HAP-1 (cell line): ENCODE data around the gene FAM200A.
"Not testable (repeated sequence)": the region's sequence is repeated elsewhere in the genome, so short reads cannot be mapped to it uniquely, and the experiment has no call there.

Source experiments
- DNase-seq, 2 experiments: peaks; one replicate each; pipeline ENCODE4 v3.0.0-alpha.2; 2016 to 2020; ENCODE audit warnings: low spot score in 2 of 2
- H3K27me3 ChIP-seq: fragments of 250-450 bp; sonication (Bioruptor Pico); 2 replicates; pipeline ENCODE4 v1.5.1; 2020; ENCODE audit warnings: low read depth, mild to moderate bottlenecking, moderate library complexity
- H3K36me3 ChIP-seq: fragments of 250-450 bp; sonication (Bioruptor Pico); replicated peaks from 2 replicates; pipeline ENCODE4 v1.5.1; 2020; ENCODE audit warnings: mild to moderate bottlenecking
- H3K4me1 ChIP-seq: fragments of 250-450 bp; sonication (Bioruptor Pico); 2 replicates; pipeline ENCODE4 v1.5.1; 2020; ENCODE audit warnings: mild to moderate bottlenecking
- H3K4me3 ChIP-seq: fragments of 250-450 bp; sonication (Bioruptor Pico); 2 replicates; pipeline ENCODE4 v1.5.1; 2020; ENCODE audit warnings: mild to moderate bottlenecking, moderate library complexity
- H3K9me3 ChIP-seq: fragments of 250-450 bp; sonication (Bioruptor Pico); 2 replicates; pipeline ENCODE4 v1.5.1; 2020; ENCODE audit warnings: mild to moderate bottlenecking, moderate library complexity
- in situ Hi-C: fragments of 300-500 bp; cut with MboI; formaldehyde crosslinking; loops from 3 replicates; pipeline ENCODE4 v1.14.3; 2020; ENCODE audit warnings: low sequenced_read_pairs, inconsistent platforms, mixed read lengths

Gene FAM200A

GRCh38 chr7:99568770-99569169 is 16.9 kb upstream of the FAM200A start:
- H3K9me3 ChIP-seq, H3K4me3 ChIP-seq, H3K4me1 ChIP-seq, in situ Hi-C loops, DNase-seq, H3K27me3 ChIP-seq: not testable (repeated sequence)
- H3K36me3 ChIP-seq = peaks cover 73% of the 10 kb centered on the region

GRCh38 chr7:99563650-99564049 is 11.7 kb upstream of the FAM200A start:
- no peak for DNase-seq
- Histone ChIP-seq H3K9me3 (no peaks in the 10 kb centered on the region), H3K36me3 (peaks cover 67% of the 10 kb centered on the region), H3K4me1 (no peaks in the 10 kb centered on the region), H3K4me3 (no peak overlapping the region), H3K27me3 (no peaks in the 10 kb centered on the region)
- in situ Hi-C loops = no loop called here

- no peaks in the 10 kb centered on the region for H3K9me3 ChIP-seq
- no peak overlapping the region for H3K4me3 ChIP-seq
- H3K27me3 ChIP-seq = no peaks in the 10 kb centered on the region
- in situ Hi-C loops = no loop called here
- H3K4me1 ChIP-seq = no peaks in the 10 kb centered on the region
- peaks cover 65% of the 10 kb centered on the region for H3K36me3 ChIP-seq
- no peak for DNase-seq
These were observed 10.9 kb upstream of the FAM200A start for GRCh38 chr7:99562832-99563231.

GRCh38 chr7:99562114-99562784 is 10.3 kb upstream of the FAM200A start:
- Histone ChIP-seq H3K9me3 (no peaks in the 10 kb centered on the region), H3K4me3 (no peak overlapping the region), H3K36me3 (peaks cover 62% of the 10 kb centered on the region), H3K4me1 (peaks cover 4% of the 10 kb centered on the region), H3K27me3 (no peaks in the 10 kb centered on the region)
- in situ Hi-C loops = no loop called here
- DNase-seq = no peak

DNA sequence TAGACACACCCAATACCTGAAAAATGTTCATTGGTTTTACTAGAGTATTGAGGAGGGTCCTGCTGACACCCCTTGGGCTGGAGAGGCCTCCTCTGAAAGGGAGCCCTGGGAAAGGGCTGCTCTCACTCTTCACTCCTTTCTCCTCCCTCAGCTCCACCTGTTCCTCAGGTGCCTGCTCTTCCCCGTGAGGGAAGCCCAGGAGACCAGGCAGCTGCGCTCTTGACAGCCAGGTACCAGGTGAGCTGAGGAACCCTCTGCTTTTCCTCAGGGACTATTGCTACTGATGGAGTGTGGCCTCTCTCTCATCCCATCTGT is 9.8 kb upstream of the FAM200A start:
- peaks cover 64% of the 10 kb centered on the region for H3K36me3 ChIP-seq
- in situ Hi-C loops = no loop called here
- H3K9me3 ChIP-seq = no peaks in the 10 kb centered on the region
- peaks cover 6% of the 10 kb centered on the region for H3K4me1 ChIP-seq
- no peaks in the 10 kb centered on the region for H3K27me3 ChIP-seq
- H3K4me3 ChIP-seq = no peak overlapping the region
- no peak for DNase-seq

- peaks cover 66% of the 10 kb centered on the region for H3K36me3 ChIP-seq
- DNase-seq = no peak
- H3K9me3 ChIP-seq = no peaks in the 10 kb centered on the region
- no peaks in the 10 kb centered on the region for H3K27me3 ChIP-seq
- in situ Hi-C loops = no loop called here
- no peak overlapping the region for H3K4me3 ChIP-seq
- H3K4me1 ChIP-seq = peaks cover 6% of the 10 kb centered on the region
These were observed 9.2 kb upstream of the FAM200A start for GRCh38 chr7:99560834-99561736.

DNA sequence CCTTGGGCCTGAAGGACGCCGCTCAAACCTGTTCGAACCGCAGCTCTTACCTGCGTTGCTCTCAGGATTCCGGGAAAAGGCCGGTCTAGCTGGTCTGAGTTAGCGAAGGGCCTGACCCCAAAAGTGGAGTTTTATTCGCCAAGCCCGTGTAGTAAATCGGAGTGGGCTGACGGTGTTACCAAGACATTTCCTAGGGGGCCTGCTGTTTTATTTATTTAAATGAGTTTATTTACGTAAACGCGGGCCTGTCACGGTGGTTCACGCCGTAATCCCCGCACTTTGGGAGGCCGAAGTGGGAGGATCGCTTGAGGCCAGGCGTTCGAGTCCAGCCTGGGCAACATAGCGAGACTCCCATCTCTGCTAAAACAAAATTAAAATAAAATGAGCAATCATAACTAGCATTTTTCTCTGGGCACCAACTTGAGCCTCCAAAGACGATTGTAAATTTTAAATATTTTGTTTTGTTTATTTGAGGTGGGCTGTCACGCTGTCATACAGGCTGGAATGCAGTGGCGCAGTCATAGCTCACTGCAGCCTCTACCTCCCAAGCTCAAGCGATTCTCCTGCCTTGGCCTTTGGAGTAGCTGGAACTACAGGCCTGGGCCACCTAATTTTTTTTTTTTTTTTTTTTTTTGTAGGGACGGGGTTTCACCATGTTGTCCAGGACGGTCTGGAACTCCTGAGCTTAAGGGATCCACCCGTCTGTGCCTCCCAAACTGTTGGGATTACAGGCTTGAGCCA is 7.4 kb upstream of the FAM200A start:
- H3K27me3 ChIP-seq = no peaks in the 10 kb centered on the region
- peaks cover 56% of the 10 kb centered on the region for H3K36me3 ChIP-seq
- no peaks in the 10 kb centered on the region for H3K9me3 ChIP-seq
- H3K4me3 ChIP-seq = peak overlapping the region; percentile 91
- in situ Hi-C loops = no loop called here
- H3K4me1 ChIP-seq = peaks cover 6% of the 10 kb centered on the region
- no peak for DNase-seq

GRCh38 chr7:99558306-99559174 is 6.6 kb upstream of the FAM200A start, which contains the start of gene ZNF655:
Gene ZNF655 (plus strand): TSS chr7:99558642. CDS start chr7:99560560, 1,918 bp downstream.
- peak; percentile 86 to 95 for DNase-seq
- peaks cover 48% of the 10 kb centered on the region for H3K36me3 ChIP-seq
- no peaks in the 10 kb centered on the region for H3K27me3 ChIP-seq
- in situ Hi-C loops = no loop called here
- H3K9me3 ChIP-seq = no peaks in the 10 kb centered on the region
- H3K4me3 ChIP-seq = peak within 1 kb of the TSS; percentile 91
- H3K4me1 ChIP-seq = peaks cover 6% of the 10 kb centered on the region

- Histone ChIP-seq H3K4me1 (peaks cover 6% of the 10 kb centered on the region), H3K9me3 (no peaks in the 10 kb centered on the region), H3K4me3 (peak overlapping the region; percentile 91), H3K36me3 (peaks cover 47% of the 10 kb centered on the region), H3K27me3 (no peaks in the 10 kb centered on the region)
- no peak for DNase-seq
- in situ Hi-C loops = no loop called here
These were observed 6.0 kb upstream of the FAM200A start for GRCh38 chr7:99557940-99558305.

DNA sequence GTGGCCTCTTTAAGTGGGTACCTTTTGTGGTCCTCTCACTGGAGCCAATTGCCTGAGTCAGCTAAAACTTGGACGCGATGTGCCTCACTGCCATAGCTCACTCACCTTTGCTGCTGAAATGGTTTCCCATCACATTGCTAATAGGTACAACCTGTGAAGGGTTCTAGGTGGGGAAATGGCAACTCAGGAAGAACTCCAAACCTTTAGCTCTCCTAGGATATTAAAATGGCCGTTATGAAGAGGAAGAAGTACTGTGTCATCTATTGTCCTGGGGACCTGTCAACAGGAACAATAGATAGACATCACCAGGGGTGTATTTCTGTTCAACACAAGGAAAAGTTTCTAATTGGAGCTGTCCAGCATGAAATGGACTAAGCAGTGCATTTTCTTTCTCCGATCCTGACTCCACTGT is 5.3 kb upstream of the FAM200A start:
- Histone ChIP-seq H3K4me1 (peaks cover 6% of the 10 kb centered on the region), H3K4me3 (peak overlapping the region; percentile 91), H3K9me3 (no peaks in the 10 kb centered on the region), H3K36me3 (peaks cover 40% of the 10 kb centered on the region), H3K27me3 (no peaks in the 10 kb centered on the region)
- DNase-seq = no peak
- in situ Hi-C loops = no loop called here

DNA sequence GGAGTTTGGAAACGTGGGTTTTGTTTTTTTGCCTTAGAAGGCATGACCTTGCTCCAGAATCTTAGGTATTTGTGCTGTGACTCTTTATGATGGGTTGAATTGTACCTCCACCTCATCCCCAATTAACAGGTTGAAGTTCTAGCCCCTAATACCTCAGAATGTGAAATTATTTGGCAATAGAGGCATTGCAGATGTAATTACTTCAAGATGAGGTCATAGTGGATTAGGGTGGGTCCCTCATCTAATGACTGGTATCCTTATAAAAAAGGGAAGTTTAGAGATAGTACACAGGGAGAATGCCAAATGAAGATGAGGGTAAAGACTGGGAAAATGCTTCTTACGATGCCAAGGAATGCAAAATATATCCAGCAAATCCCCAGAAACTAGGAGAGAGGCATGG is 3.0 kb upstream of the FAM200A start:
- no peak overlapping the region for H3K4me3 ChIP-seq
- H3K36me3 ChIP-seq = peaks cover 21% of the 10 kb centered on the region
- H3K9me3 ChIP-seq = no peaks in the 10 kb centered on the region
- peaks cover 6% of the 10 kb centered on the region for H3K4me1 ChIP-seq
- H3K27me3 ChIP-seq = no peaks in the 10 kb centered on the region
- in situ Hi-C loops = no loop called here
- DNase-seq = no peak

GRCh38 chr7:99553039-99553438 is 1.1 kb upstream of the FAM200A start:
- no peak for DNase-seq
- Histone ChIP-seq H3K4me1 (peaks cover 6% of the 10 kb centered on the region), H3K9me3 (no peaks in the 10 kb centered on the region), H3K4me3 (no peak overlapping the region), H3K27me3 (no peaks in the 10 kb centered on the region), H3K36me3 (peaks cover 21% of the 10 kb centered on the region)
- in situ Hi-C loops = no loop called here

DNA sequence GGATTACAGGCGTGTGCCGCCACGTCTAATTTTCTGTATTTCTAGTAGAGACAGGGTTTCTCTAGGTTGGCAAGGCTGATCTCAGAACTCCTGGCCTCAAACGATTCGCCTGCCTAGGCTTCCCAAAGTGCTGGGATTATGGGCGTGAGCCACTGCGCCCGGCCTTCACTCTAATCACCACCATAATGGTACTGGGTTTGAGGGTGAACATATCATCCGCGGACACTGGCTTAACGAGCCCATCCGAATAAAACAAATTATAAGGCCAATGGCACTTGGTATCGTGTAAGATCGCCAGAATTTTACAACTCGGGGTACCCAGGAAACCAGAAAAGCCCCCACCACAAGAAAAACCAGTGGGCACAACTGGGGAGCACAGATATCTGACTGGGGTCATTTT is 580 bp downstream of the FAM200A start:
- H3K27me3 ChIP-seq = no peaks in the 10 kb centered on the region
- H3K4me3 ChIP-seq = peak overlapping the region; percentile 85
- in situ Hi-C loops = no loop called here
- H3K36me3 ChIP-seq = peaks cover 15% of the 10 kb centered on the region
- no peaks in the 10 kb centered on the region for H3K9me3 ChIP-seq
- no peak for DNase-seq
- no peaks in the 10 kb centered on the region; the same call in 1 of the 2 replicates for H3K4me1 ChIP-seq
